ENCODE results near the gene TERT.
"Not testable (repeated sequence)": the region's sequence is repeated elsewhere in the genome, so short reads cannot be mapped to it uniquely, and the experiment has no call there.

The TERT gene

DNA sequence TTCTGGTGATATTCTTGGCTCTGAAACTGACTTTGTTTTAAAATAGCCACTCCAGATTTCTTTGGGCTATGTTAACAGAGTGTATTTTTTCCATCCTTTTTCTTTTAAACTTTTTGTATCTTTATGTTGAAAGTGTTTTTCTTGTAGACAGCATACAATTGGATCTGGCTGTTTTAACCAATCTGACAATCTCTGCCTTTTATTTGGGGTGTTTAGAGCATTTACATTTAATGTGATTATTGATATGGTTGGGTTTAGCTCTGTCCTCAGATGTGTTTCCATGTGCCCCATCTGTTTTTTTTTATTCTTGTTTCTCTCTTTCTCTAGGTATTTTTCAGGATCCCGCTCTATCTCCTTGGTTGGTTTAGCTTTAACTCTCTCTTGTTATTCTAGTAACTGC is 59.0 kb downstream of the TERT start:
- no peak overlapping the region for H3K27ac ChIP-seq (ENCODE audit: low read length)
- no peaks in the 10 kb centered on the region for H3K4me1 ChIP-seq (ENCODE audit: control insufficient read depth in 1 of 2, insufficient read depth in 2 of 2, low read length in 2 of 2)
- H3K36me3 ChIP-seq (ENCODE audit: control insufficient read depth in 1 of 2, insufficient read depth in 2 of 2, low read length in 2 of 2): no peaks in the 10 kb centered on the region
- H3K4me3 ChIP-seq (ENCODE audit: low read depth in 1 of 2, low read length in 2 of 2): no peak overlapping the region
- H3K9me3 ChIP-seq (ENCODE audit: control insufficient read depth in 1 of 2, low read length in 2 of 2): peaks cover 5 to 23% of the 10 kb centered on the region in 2 donors
- H3K27me3 ChIP-seq (ENCODE audit: low read depth, low read length): peaks cover 1% of the 10 kb centered on the region

DNA sequence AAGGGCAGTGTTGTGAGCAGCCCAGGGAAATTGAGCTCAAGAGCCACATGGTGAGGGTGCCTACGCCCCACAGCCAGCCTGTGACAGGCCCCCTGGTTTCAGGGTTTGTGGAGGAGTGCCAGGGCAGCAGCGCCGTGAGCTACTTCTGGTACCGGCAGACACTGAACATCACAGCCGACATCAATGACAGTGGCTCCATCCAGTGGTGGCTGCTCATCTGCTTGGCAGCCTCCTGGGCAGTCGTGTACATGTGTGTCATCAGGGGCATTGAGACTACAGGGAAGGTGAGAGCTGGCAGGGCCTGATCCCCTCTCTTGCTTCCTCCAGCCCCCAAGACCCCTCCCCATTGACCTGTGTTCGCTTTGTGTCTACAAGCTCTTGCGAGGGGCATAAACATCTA is 59.5 kb downstream of the TERT start:
- H3K4me3 ChIP-seq (ENCODE audit: low read depth in 1 of 2, low read length in 2 of 2): no peak overlapping the region
- H3K9me3 ChIP-seq (ENCODE audit: control insufficient read depth in 1 of 2, low read length in 2 of 2): peaks cover 5 to 23% of the 10 kb centered on the region in 2 donors
- H3K27me3 ChIP-seq (ENCODE audit: low read depth, low read length): peaks cover 4% of the 10 kb centered on the region
- no peaks in the 10 kb centered on the region for H3K4me1 ChIP-seq (ENCODE audit: control insufficient read depth in 1 of 2, insufficient read depth in 2 of 2, low read length in 2 of 2)
- no peaks in the 10 kb centered on the region for H3K36me3 ChIP-seq (ENCODE audit: control insufficient read depth in 1 of 2, insufficient read depth in 2 of 2, low read length in 2 of 2)
- no peak overlapping the region for H3K27ac ChIP-seq (ENCODE audit: low read length)

DNA sequence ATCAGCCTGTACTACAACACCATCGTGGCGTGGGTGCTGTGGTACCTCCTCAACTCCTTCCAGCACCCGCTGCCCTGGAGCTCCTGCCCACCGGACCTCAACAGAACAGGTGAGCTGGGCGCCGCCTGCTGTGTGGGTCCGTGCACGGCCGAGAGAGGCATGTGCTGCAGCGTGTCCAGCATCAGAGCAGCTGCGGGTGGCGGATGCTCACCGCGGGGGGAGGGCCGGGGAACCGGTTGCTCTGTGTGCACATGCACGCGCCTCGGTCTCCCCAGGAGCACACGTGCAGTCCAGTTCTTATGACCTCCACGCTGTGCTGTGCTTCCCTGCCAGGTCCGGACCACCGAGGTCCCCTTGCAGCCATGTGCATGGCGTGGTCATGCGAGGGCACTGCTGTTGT is 62.1 kb downstream of the TERT start:
- Histone ChIP-seq H3K36me3 (ENCODE audit: control insufficient read depth in 1 of 2, insufficient read depth in 2 of 2, low read length in 2 of 2) (no peaks in the 10 kb centered on the region), H3K27ac (ENCODE audit: low read length) (no peak overlapping the region), H3K4me1 (ENCODE audit: control insufficient read depth in 1 of 2, insufficient read depth in 2 of 2, low read length in 2 of 2) (no peaks in the 10 kb centered on the region), H3K27me3 (ENCODE audit: low read depth, low read length) (peaks cover 4% of the 10 kb centered on the region), H3K4me3 (ENCODE audit: low read depth in 1 of 2, low read length in 2 of 2) (no peak overlapping the region), H3K9me3 (ENCODE audit: control insufficient read depth in 1 of 2, low read length in 2 of 2) (peaks cover 5 to 23% of the 10 kb centered on the region in 2 donors)

DNA sequence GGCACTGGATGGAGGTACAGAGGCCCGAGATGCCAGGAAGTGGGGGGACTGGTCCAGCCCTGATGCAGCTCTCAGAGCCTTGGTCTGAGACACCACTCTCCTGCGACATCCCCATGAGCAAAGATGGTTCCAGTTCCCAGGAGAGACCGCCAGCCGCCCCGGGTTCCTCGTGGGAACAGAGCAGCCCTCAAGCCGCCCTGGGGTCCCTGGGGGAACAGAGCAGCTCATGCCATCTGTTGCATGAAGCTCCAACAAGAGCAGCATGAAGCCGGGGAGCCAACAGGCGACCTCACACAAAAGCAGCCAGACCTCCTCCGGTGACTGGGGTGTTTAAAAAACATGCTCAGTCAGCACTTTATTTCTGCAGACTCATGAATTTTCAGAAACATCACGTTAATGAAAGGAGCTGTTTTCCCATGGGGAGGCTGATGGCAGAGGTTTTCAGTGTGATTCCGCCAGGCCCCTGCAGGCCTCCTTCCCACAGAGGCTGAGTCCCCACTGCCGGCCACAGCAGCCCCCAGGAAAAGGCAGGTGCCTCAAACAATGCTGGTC is 63.4 kb downstream of the TERT start:
- no peaks in the 10 kb centered on the region for H3K36me3 ChIP-seq (ENCODE audit: control insufficient read depth in 1 of 2, insufficient read depth in 2 of 2, low read length in 2 of 2)
- peaks cover 5 to 17% of the 10 kb centered on the region in 2 donors for H3K9me3 ChIP-seq (ENCODE audit: control insufficient read depth in 1 of 2, low read length in 2 of 2)
- H3K4me3 ChIP-seq (ENCODE audit: low read depth in 1 of 2, low read length in 2 of 2): no peak overlapping the region
- H3K27ac ChIP-seq (ENCODE audit: low read length): no peak overlapping the region
- no peaks in the 10 kb centered on the region for H3K4me1 ChIP-seq (ENCODE audit: control insufficient read depth in 1 of 2, insufficient read depth in 2 of 2, low read length in 2 of 2)
- peaks cover 4% of the 10 kb centered on the region for H3K27me3 ChIP-seq (ENCODE audit: low read depth, low read length)

DNA sequence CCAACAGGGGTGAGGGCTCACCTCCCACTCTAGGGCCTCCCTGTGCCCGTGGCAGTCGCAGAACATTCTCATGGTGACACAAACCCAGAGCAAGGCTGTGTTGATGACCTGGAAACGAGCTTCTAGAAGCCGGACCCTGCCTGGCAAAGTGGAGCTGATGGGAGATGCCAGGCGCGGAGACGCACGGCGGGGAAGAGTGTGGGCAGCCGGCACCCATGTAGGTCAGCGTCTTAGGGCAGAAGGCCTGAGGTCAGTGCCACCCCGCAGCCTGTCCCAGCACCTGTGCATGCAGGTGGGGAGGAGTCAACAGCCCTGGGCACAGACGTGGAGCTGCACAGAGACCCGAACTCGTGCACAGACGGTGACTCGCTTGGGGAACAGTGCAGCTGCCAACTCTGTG is 64.3 kb downstream of the TERT start:
- H3K36me3 ChIP-seq (ENCODE audit: control insufficient read depth in 1 of 2, insufficient read depth in 2 of 2, low read length in 2 of 2): no peaks in the 10 kb centered on the region
- peaks cover 4% of the 10 kb centered on the region for H3K27me3 ChIP-seq (ENCODE audit: low read depth, low read length)
- H3K27ac ChIP-seq (ENCODE audit: low read length): no peak overlapping the region
- H3K4me1 ChIP-seq (ENCODE audit: control insufficient read depth in 1 of 2, insufficient read depth in 2 of 2, low read length in 2 of 2): no peaks in the 10 kb centered on the region
- no peak overlapping the region for H3K4me3 ChIP-seq (ENCODE audit: low read depth in 1 of 2, low read length in 2 of 2)
- peaks cover 4 to 9% of the 10 kb centered on the region in 2 donors for H3K9me3 ChIP-seq (ENCODE audit: control insufficient read depth in 1 of 2, low read length in 2 of 2)

DNA sequence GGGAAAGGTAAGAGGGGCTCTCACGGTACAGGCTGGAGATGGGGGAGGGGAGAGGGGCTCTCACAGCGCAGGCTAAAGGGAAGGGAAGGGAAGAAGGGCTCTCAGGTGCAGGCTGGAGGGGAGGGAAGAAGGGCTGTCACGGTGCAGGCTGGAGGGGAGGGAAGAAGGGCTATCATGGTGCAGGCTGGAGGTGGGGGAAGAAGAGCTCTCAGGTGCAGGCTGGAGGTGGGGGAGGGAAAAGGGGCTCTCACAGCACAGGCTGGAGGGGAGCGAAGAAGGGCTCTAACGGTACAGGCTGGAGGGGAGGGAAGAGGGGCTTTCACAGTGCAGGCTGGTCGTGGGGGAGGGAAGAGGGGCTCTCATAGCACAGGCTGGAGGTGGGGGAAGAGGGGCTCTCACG is 65.0 kb downstream of the TERT start:
- Histone ChIP-seq H3K27me3 (ENCODE audit: low read depth, low read length) (peaks cover 4% of the 10 kb centered on the region), H3K9me3 (ENCODE audit: control insufficient read depth in 1 of 2, low read length in 2 of 2) (peaks cover 0 to 1% of the 10 kb centered on the region in 2 donors), H3K4me1 (ENCODE audit: control insufficient read depth in 1 of 2, insufficient read depth in 2 of 2, low read length in 2 of 2) (no peaks in the 10 kb centered on the region), H3K4me3 (ENCODE audit: low read depth in 1 of 2, low read length in 2 of 2) (no peak overlapping the region), H3K36me3 (ENCODE audit: control insufficient read depth in 1 of 2, insufficient read depth in 2 of 2, low read length in 2 of 2) (no peaks in the 10 kb centered on the region), H3K27ac (ENCODE audit: low read length) (no peak overlapping the region)

DNA sequence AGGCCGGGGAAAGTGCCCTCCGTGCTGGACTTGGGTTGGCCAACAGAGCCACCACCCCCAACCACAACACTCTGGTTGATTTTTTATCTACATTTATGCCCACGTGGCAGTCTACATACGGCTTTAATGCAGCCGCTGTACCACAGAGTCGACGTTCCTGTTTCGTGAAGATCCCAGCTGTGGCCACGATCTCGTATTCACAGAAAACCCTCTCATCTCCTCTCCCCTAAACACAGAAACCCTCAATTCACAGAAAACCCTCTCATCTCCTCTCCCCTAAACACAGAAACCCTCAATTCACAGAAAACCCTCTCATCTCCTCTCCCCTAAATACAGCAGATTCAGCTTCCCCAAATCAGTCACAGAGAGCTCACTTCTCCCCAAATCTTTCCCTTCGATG is 65.8 kb downstream of the TERT start:
- H3K4me1 ChIP-seq (ENCODE audit: control insufficient read depth in 1 of 2, insufficient read depth in 2 of 2, low read length in 2 of 2); H3K36me3 ChIP-seq (ENCODE audit: control insufficient read depth in 1 of 2, insufficient read depth in 2 of 2, low read length in 2 of 2); H3K27me3 ChIP-seq (ENCODE audit: low read depth, low read length); H3K27ac ChIP-seq (ENCODE audit: low read length); H3K9me3 ChIP-seq (ENCODE audit: control insufficient read depth in 1 of 2, low read length in 2 of 2); H3K4me3 ChIP-seq (ENCODE audit: low read depth in 1 of 2, low read length in 2 of 2): not testable (repeated sequence)

DNA sequence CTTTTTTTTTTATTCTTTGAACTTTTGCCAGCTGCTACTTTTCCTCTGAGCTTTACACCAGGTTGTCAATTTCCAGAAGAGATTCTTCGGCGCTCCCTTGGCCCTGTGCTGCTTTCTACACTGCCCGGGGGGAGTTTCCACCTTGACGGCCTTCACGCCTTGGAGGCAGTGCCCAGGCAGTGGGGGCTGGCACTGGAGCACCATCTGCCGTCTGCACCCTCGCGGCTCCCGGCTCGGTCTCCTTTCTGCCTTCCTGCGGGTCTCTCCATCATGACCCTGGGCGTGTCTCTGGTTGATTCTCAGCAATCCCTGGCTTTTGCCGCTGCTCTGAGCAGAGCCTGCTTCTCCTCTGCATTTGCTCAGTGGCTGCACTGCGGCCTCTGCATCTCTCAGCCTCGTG is 66.7 kb downstream of the TERT start:
- Histone ChIP-seq H3K36me3 (ENCODE audit: control insufficient read depth in 1 of 2, insufficient read depth in 2 of 2, low read length in 2 of 2) (no peaks in the 10 kb centered on the region), H3K27ac (ENCODE audit: low read length) (no peak overlapping the region), H3K27me3 (ENCODE audit: low read depth, low read length) (peaks cover 4% of the 10 kb centered on the region), H3K4me1 (ENCODE audit: control insufficient read depth in 1 of 2, insufficient read depth in 2 of 2, low read length in 2 of 2) (no peaks in the 10 kb centered on the region), H3K9me3 (ENCODE audit: control insufficient read depth in 1 of 2, low read length in 2 of 2) (no peaks in the 10 kb centered on the region), H3K4me3 (ENCODE audit: low read depth in 1 of 2, low read length in 2 of 2) (no peak overlapping the region)

DNA sequence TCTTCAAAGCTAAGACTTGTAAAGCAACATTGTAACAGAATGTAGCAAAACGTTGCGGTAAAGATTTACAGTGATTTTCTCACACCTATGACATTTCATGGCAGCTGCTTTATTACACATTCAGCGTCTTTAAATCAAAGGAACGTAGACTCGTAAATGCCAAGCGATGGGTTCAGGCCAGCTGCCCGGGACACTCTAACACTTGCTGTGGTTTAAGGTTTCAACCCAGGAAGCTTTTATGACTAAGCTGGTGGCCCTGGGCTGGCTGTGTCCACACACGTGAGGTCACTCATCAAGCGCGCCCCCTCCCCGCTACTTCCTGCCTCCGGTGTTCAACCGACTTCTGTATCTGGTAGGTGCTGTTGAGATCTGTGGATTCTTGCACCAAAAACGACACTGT is 67.2 kb downstream of the TERT start:
- H3K4me3 ChIP-seq (ENCODE audit: low read depth in 1 of 2, low read length in 2 of 2): no peak overlapping the region
- no peaks in the 10 kb centered on the region for H3K9me3 ChIP-seq (ENCODE audit: control insufficient read depth in 1 of 2, low read length in 2 of 2)
- H3K4me1 ChIP-seq (ENCODE audit: control insufficient read depth in 1 of 2, insufficient read depth in 2 of 2, low read length in 2 of 2): no peaks in the 10 kb centered on the region
- H3K36me3 ChIP-seq (ENCODE audit: control insufficient read depth in 1 of 2, insufficient read depth in 2 of 2, low read length in 2 of 2): no peaks in the 10 kb centered on the region
- H3K27me3 ChIP-seq (ENCODE audit: low read depth, low read length): peaks cover 4% of the 10 kb centered on the region
- H3K27ac ChIP-seq (ENCODE audit: low read length): no peak overlapping the region

DNA sequence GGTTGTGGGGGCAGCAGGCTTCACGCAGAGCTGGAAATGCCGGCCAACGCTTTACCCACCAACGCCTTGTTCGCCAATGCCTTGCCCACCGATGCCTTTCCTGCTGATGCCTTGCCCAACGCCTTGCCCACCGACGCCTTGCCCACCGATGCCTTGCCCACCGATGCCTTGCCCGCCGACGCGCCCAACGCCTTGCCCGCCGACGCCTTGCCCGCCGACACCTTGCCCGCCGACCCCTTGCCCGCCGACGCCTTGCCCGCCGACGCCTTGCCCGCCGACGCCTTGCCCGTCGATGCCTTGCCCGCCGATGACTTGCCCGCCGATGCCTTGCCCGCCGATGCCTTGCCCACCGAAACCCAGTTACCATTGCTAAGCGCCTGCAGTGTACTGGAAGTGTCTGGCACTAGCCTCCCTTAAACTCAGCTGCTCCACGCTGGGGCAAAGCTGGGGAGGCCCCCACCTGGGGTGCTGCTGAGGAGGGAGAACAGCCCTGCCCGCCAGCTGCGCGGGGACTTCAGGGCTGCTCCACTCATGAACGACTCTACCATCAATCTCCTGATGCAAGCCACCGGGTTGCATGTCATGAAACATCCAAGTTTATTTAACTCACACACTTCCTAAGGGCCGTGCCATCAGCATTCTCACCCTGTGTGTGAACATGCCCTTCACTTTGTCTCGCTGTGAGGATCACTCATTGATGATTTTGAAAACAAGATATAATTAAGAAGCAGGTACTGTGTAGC is 67.9 kb downstream of the TERT start:
- no peak overlapping the region for H3K4me3 ChIP-seq (ENCODE audit: low read depth in 1 of 2, low read length in 2 of 2)
- H3K4me1 ChIP-seq (ENCODE audit: control insufficient read depth in 1 of 2, insufficient read depth in 2 of 2, low read length in 2 of 2): no peaks in the 10 kb centered on the region
- H3K36me3 ChIP-seq (ENCODE audit: control insufficient read depth in 1 of 2, insufficient read depth in 2 of 2, low read length in 2 of 2): no peaks in the 10 kb centered on the region
- no peaks in the 10 kb centered on the region for H3K9me3 ChIP-seq (ENCODE audit: control insufficient read depth in 1 of 2, low read length in 2 of 2)
- H3K27me3 ChIP-seq (ENCODE audit: low read depth, low read length): peaks cover 4% of the 10 kb centered on the region
- no peak overlapping the region for H3K27ac ChIP-seq (ENCODE audit: low read length)

DNA sequence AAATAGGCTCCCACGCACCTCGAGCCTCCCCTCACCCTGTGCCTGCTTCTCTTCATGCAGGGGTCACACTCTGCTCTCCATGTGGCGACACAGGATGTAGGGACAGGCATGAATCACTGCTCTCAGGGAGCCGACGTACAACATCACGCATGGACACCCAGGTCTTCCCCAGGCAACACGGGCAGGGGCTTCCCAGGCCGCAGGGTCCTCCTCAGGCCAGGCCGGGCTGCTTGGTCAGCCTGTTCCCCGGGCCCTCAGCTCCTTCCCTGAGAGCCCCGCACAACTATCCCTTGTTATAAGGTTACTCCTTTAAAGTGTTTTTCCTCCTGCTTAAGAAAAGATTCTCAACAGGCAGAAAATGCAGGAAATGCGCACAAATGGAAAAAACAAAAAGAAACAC is 68.6 kb downstream of the TERT start:
- Histone ChIP-seq H3K36me3 (ENCODE audit: control insufficient read depth in 1 of 2, insufficient read depth in 2 of 2, low read length in 2 of 2) (no peaks in the 10 kb centered on the region), H3K27me3 (ENCODE audit: low read depth, low read length) (peaks cover 4% of the 10 kb centered on the region), H3K27ac (ENCODE audit: low read length) (no peak overlapping the region), H3K4me1 (ENCODE audit: control insufficient read depth in 1 of 2, insufficient read depth in 2 of 2, low read length in 2 of 2) (no peaks in the 10 kb centered on the region), H3K9me3 (ENCODE audit: control insufficient read depth in 1 of 2, low read length in 2 of 2) (no peaks in the 10 kb centered on the region), H3K4me3 (ENCODE audit: low read depth in 1 of 2, low read length in 2 of 2) (no peak overlapping the region)

DNA sequence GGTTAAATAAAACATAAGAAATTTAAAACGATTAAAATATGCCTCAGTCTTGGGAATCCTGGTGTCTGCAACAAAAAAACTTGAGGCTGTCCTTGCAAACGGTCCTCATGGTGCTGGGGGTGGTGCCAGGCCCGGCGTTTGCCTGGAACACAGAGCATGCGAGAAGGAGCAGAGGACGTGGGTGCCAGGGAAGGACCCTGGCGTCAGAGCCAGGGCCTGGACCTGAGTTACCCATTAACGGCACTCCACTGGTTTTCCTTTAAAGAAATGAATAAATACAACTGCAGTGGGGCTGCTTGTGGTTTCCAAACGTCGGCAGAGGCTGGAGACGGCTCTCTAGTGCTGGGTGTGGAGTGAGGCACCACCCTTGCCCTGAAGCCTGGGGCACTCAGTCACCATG is 69.8 kb downstream of the TERT start, which contains the start of gene SLC6A18:
TSS of gene SLC6A18 (plus strand) at position 301 of the 400 bp plus-strand sequence. CDS start at position 398, 97 bp downstream.
- no peak within 1 kb of the TSS for H3K27ac ChIP-seq (ENCODE audit: low read length)
- no peaks in the 10 kb centered on the region for H3K4me1 ChIP-seq (ENCODE audit: control insufficient read depth in 1 of 2, insufficient read depth in 2 of 2, low read length in 2 of 2)
- H3K27me3 ChIP-seq (ENCODE audit: low read depth, low read length): no peaks in the 10 kb centered on the region
- no peak within 1 kb of the TSS for H3K4me3 ChIP-seq (ENCODE audit: low read depth in 1 of 2, low read length in 2 of 2)
- H3K9me3 ChIP-seq (ENCODE audit: control insufficient read depth in 1 of 2, low read length in 2 of 2): no peaks in the 10 kb centered on the region
- no peaks in the 10 kb centered on the region for H3K36me3 ChIP-seq (ENCODE audit: control insufficient read depth in 1 of 2, insufficient read depth in 2 of 2, low read length in 2 of 2)
